HG03378 (cell line): ENCODE data around the gene ACTRT2.

Source experiments
- ATAC-seq: cut with Tn5 transposase; IDR thresholded peaks from one replicate; pipeline ENCODE4 v1.9.1; 2021; ENCODE audit warnings: mild to moderate bottlenecking, moderate library complexity; ENCODE audit not compliant: unreplicated experiment

Gene ACTRT2

GRCh38 chr1:3050603-3051002 lies 29.3 kb downstream of the ACTRT2 start:
- ATAC-seq = no peak

- no peak for ATAC-seq
These were observed 30.3 kb downstream of the ACTRT2 start for GRCh38 chr1:3051270-3052268.

- no peak for ATAC-seq
These were observed 31.2 kb downstream of the ACTRT2 start for GRCh38 chr1:3052501-3052900.

GRCh38 chr1:3053366-3053980 lies 32.2 kb downstream of the ACTRT2 start:
- ATAC-seq = no peak

DNA sequence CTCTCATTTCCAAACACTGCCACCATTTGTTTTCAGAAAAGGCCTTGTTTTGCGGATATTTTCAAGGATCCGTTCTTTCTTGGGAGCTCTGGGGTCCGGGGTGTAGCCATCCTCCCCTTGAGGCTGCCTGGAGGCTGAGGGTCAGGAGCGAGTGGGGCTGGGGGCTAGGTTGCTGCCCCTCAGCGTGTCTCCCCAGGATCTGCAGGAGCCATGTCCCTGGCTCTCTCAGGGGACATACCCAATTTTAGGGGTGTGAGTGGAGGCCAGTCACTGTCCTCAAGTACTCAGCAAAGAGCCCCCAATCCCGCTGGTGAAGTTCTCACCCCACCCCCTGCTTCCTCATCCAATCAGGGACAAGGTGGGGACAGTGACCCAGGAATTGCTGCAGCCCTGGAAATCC lies 32.7 kb downstream of the ACTRT2 start:
- ATAC-seq = no peak

- no peak for ATAC-seq
These were observed 33.2 kb downstream of the ACTRT2 start for GRCh38 chr1:3054474-3054873.

- no peak for ATAC-seq
These were observed 33.8 kb downstream of the ACTRT2 start for GRCh38 chr1:3055051-3055450.

DNA sequence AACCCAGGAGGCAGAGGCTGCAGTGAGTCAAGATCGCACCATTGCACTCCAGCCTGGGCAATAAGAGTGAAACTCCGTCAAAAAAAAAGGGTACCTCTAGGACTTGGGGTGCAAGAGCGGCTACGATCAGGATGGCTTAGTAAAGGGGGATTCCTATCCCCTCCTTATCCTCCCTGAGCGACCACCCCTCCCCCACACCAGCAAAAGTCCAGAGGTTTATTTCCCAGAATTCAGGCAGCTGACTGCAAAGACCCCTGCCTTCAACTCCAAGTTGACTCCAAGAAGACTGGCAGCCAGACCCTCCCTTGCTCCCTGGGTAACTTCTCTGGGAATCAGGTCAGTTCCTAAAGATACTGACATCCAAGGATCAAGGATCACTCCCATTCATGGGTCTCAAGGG lies 35.4 kb downstream of the ACTRT2 start:
- no peak for ATAC-seq

- no peak for ATAC-seq
These were observed 37.2 kb downstream of the ACTRT2 start for GRCh38 chr1:3058263-3059030.

DNA sequence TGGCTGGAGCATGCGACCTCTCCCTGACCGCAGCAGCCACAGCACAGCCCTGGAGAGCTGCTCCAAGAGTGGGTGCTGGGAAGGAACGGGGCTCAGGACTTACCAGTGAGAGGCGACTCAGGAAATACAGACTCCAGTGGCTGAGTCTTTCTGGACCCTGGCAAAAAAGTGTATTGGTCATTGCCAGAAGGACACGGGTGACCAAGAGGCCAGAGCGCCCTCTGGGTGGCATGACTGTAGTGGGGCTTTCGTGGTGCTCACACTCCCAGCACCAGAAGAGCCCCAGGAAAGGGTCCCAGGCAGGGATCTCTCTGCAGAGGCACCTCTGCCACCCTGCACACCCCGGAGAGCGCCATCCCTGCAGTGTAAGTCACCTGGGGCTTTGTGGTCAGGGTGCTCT lies 38.9 kb downstream of the ACTRT2 start:
- ATAC-seq = no peak

GRCh38 chr1:3060601-3061551 lies 39.6 kb downstream of the ACTRT2 start:
- no peak for ATAC-seq

DNA sequence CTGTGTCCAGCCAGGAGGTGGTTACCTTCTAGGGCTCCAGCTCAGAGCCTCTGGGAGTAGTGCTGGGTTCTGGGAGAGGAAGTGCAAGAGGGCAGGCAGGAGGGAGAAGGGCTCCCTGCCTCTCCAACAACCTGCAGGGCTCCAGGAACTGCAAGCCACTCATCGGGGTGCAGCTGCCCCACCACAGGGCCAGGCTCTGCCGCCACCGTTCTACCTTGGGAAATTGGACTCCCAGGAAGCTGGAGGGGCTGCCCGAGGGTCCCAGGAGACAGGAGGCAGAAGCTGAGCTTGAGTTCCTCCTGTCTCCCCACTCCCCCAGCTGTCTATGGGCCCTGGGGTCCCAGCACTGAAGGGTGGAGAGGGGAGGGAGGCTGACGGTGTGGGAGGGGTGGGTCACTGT lies 40.3 kb downstream of the ACTRT2 start:
- ATAC-seq = no peak

GRCh38 chr1:3061981-3062615 lies 40.8 kb downstream of the ACTRT2 start:
- no peak for ATAC-seq

DNA sequence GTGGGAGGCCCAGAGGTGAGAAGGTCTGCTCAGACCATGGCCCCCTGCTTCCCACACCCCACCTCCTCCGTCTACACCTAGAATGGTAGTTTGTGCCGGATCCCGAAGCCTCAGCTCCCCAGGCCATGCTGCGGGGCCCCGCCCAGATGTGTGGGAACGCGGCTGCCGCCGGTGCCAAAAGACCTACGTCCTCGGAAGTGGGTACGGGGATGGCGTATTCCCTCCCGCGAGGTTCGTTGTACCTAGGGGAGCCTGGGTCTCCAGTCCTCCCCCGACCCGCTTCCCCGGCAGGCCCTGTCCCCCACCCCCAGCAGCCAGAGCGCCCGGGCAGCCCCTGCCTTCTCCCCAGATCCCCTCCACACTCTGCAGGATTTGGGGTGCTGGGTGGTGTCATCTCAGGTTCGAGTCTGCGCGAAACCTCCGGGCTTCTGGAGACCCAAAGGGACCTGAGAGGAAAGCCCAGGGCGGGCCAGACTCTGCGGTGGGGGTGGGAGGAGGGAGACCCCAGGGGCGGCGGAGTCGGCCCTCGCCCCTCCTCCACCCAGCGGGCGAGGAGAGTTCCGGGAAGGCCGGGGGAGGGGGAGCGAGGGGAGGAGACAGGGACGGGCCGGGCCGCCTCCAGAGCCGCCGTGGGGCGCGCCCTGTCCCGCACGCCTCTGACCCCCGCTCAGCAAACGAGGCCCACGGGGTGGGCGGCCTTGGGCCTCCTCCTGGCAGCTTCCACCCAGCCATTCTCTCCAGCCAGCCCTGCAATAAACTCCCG lies 41.5 kb downstream of the ACTRT2 start:
- no peak for ATAC-seq

DNA sequence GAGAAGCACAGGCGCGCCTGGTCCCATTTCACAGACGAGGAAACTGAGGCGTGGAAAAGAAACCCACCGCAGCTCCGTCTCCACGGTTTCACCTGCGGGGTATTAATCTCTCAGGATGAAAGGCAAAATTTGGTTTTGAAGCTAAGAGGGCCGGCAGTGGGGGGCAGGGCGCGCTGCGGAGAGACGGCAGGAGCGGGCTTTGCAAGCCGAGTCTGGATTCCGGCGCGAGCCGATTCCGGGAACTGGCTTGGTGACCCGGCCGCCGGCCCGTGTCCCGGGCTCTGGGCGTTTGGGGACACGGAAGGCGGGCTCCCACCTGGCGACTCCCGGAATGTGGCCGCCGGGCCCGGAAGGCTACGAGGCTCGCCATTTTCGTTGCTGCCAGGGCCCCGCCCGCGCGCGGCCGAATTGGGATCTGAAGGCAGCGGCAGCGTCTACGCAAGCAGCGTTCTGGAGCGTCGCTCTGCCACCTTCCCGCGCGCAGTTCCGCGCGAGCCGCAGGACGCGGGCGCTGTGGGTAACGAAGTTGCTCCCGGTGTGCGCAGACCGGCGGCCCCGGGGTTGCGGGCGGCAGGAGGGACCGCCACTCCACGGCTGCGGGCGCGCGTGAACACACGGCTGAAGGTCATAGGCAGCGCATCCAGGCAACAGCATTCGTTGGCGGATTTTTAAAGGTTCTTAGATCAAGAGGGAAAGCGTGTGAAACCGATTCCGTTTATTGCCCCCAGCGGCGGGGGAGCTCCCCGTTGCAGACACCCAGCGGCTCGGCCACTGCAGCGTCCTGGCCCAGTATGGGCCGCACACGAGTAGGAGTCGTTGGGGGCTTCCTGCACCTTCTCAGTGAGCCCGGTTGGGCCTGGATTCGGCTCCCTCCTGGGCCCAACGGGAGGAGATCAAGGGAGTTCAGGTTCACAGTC lies 42.4 kb downstream of the ACTRT2 start:
- ATAC-seq = no peak

GRCh38 chr1:3064296-3064850 lies 43.1 kb downstream of the ACTRT2 start:
- no peak for ATAC-seq

DNA sequence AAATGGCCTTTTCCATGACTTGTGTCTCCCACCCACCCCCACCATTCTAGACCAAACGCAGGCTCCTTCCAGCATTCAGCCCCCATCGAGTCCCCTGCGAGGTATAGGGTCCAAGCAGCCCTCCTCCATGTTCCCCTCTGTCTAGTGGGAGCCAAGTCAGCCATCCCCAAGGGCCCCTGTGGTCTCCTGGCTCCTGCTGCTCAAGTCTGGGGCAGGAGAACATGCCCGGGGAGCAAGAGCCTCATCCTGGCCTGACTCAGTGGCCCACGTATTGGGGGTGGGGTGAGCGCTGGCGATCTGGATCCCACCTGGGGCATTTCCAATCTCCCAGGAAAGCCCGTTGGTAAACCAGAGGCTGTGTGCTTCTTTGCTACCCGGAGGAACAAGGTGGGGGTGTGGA lies 43.6 kb downstream of the ACTRT2 start:
- no peak for ATAC-seq

DNA sequence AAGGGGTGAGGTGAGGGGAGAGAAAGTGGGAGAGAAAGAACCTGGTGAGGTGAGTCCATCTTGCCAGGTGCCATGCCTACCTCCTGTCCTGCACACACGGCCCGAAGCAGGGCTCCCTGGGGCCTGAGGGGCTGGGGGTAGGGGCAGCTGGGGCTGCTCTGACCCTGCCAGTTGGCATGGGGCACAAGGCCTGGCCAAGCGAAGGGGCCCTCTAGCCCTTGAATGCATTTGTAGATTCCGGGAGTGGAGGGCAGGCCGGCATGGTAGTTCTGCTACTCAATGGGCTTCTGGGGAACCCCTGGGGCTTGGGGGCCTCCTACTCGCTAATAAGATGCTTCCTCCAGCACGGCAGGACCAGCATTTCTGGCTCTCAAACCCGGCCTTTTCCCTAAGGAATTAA lies 44.1 kb downstream of the ACTRT2 start:
- no peak for ATAC-seq
